Esophagus muscularis mucosa (tissue), 4 donors: Measurements from ENCODE around the gene SIAH2.

Experiments used
- EP300 ChIP-seq: sonication (generic); formaldehyde crosslinking; IDR thresholded peaks from one replicate; pipeline ENCODE4 v1.6.1; 2017; ENCODE audit warnings: antibody characterized with exemption
- POLR2A ChIP-seq: fragments of 450-650 bp; IDR thresholded peaks from one replicate; pipeline ENCODE4 v1.6.1; 2017; ENCODE audit warnings: antibody characterized with exemption, moderate library complexity, mild to moderate bottlenecking, low read depth
- POLR2AphosphoS5 ChIP-seq, 2 donors: sonication (generic); formaldehyde crosslinking; IDR thresholded peaks; one replicate each; pipeline ENCODE4 v1.6.1; 2017; ENCODE audit warnings: antibody characterized with exemption in 2 of 2
- TF ChIP-seq, protein P1 (sequence below), 3 experiments: fragments of 200-600 bp in 2 of 3; fragments of 450-650 bp in 1 of 3; sonication (generic) in 2 of 3; IDR thresholded peaks; one replicate each; pipeline ENCODE4 v1.5.1; 2017 to 2019; ENCODE audit warnings: antibody characterized with exemption in 3 of 3, mild to moderate bottlenecking in 2 of 3, moderate library complexity in 1 of 3

GRCh38 chr3:150790629-150791028 lies 27.7 kb upstream of the SIAH2 start:
- TF ChIP-seq POLR2AphosphoS5 (IDR thresholded peaks at IDR 0.05) (no peak), POLR2A (no peak), EP300 (no peak)
- TF ChIP-seq, protein P1, sequence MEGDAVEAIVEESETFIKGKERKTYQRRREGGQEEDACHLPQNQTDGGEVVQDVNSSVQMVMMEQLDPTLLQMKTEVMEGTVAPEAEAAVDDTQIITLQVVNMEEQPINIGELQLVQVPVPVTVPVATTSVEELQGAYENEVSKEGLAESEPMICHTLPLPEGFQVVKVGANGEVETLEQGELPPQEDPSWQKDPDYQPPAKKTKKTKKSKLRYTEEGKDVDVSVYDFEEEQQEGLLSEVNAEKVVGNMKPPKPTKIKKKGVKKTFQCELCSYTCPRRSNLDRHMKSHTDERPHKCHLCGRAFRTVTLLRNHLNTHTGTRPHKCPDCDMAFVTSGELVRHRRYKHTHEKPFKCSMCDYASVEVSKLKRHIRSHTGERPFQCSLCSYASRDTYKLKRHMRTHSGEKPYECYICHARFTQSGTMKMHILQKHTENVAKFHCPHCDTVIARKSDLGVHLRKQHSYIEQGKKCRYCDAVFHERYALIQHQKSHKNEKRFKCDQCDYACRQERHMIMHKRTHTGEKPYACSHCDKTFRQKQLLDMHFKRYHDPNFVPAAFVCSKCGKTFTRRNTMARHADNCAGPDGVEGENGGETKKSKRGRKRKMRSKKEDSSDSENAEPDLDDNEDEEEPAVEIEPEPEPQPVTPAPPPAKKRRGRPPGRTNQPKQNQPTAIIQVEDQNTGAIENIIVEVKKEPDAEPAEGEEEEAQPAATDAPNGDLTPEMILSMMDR (IDR thresholded peaks at IDR 0.05): no peak
